GM23338 (cell line): ENCODE data around the gene SHANK2. TPM values are rescaled to one million over a fixed set of nuclear protein-coding genes. Genes with fewer than 3 reads are reported as not detected.
A peak's percentile ranks its signal among the peaks of the same experiment; 100 is the strongest.

Source experiments
- ATAC-seq: fragments of 200-7000 bp; cut with Tn5 transposase; 3 replicates; pipeline ENCODE4 v1.9.1; 2020
- DNase-seq: peaks from one replicate; pipeline ENCODE4 v3.0.0-alpha.2; 2015; ENCODE audit warnings: low spot score
- H2AFZ ChIP-seq: fragments of 200-600 bp; sonication (generic); 2 replicates; pipeline ENCODE4 v1.8.0; 2016; ENCODE audit warnings: antibody characterized with exemption, mild to moderate bottlenecking, moderate library complexity
- H3F3A ChIP-seq: fragments of 200-600 bp; sonication (generic); replicated peaks from 2 replicates; pipeline ENCODE4 v1.8.0; 2017; ENCODE audit warnings: antibody characterized with exemption, mixed run types, low read depth
- H3K27ac ChIP-seq: fragments of 200-600 bp; sonication (generic); 2 replicates; pipeline ENCODE4 v1.6.1; 2016; ENCODE audit warnings: low read depth
- H3K27me3 ChIP-seq: fragments of 200-600 bp; sonication (generic); 2 replicates; pipeline ENCODE4 v1.8.0; 2016; ENCODE audit warnings: mild to moderate bottlenecking, mixed run types, moderate library complexity; ENCODE audit not compliant: insufficient read depth
- H3K36me3 ChIP-seq: fragments of 200-600 bp; sonication (generic); 2 replicates; pipeline ENCODE4 v1.8.0; 2016; ENCODE audit warnings: mild to moderate bottlenecking; ENCODE audit not compliant: insufficient read depth
- H3K4me1 ChIP-seq: fragments of 200-600 bp; sonication (generic); 2 replicates; pipeline ENCODE4 v1.8.0; 2016; ENCODE audit warnings: mild to moderate bottlenecking, moderate library complexity; ENCODE audit not compliant: insufficient read depth
- H3K4me2 ChIP-seq: fragments of 200-600 bp; sonication (generic); 2 replicates; pipeline ENCODE4 v1.7.1; 2017; ENCODE audit warnings: mixed run types
- H3K4me3 ChIP-seq: fragments of 200-600 bp; sonication (generic); 2 replicates; pipeline ENCODE4 v1.6.1; 2016; ENCODE audit warnings: mixed run types
- H3K79me2 ChIP-seq: fragments of 200-600 bp; sonication (generic); replicated peaks from 2 replicates; pipeline ENCODE4 v1.8.0; 2017; ENCODE audit warnings: mild to moderate bottlenecking; ENCODE audit not compliant: insufficient read depth
- H3K9me2 ChIP-seq: fragments of 200-600 bp; sonication (generic); 2 replicates; pipeline ENCODE4 v1.8.0; 2017; ENCODE audit not compliant: insufficient read depth
- H4K20me1 ChIP-seq: fragments of 200-600 bp; sonication (generic); replicated peaks from 2 replicates; pipeline ENCODE4 v1.8.0; 2017; ENCODE audit warnings: mild to moderate bottlenecking; ENCODE audit not compliant: insufficient read depth
- H3K27ac Mint-ChIP-seq: 2 replicates; pipeline ENCODE4 v1.8.0; 2020; ENCODE audit warnings: inconsistent platforms, mild to moderate bottlenecking, moderate library complexity, mixed read lengths
- H3K27me3 Mint-ChIP-seq: 3 replicates; pipeline ENCODE4 v1.8.0; 2022; ENCODE audit warnings: low read depth, mild to moderate bottlenecking, moderate library complexity, mixed read lengths, inconsistent platforms; ENCODE audit not compliant: insufficient read depth, poor library complexity
- H3K36me3 Mint-ChIP-seq: 3 replicates; pipeline ENCODE4 v1.8.0; 2021; ENCODE audit warnings: low read depth, mild to moderate bottlenecking, inconsistent platforms, moderate library complexity, mixed read lengths
- H3K4me1 Mint-ChIP-seq: 3 replicates; pipeline ENCODE4 v1.8.0; 2020; ENCODE audit warnings: mild to moderate bottlenecking, inconsistent platforms, mixed read lengths
- H3K4me3 Mint-ChIP-seq: 3 replicates; pipeline ENCODE4 v1.8.0; 2021; ENCODE audit warnings: moderate library complexity, mild to moderate bottlenecking, inconsistent platforms, mixed read lengths
- H3K9me3 Mint-ChIP-seq: 3 replicates; pipeline ENCODE4 v1.8.0; 2020; ENCODE audit warnings: moderate library complexity, mild to moderate bottlenecking, inconsistent platforms, mixed read lengths
- CREB1 ChIP-seq: fragments of 250-450 bp; sonication (Bioruptor Pico); IDR thresholded peaks from 2 replicates; pipeline ENCODE4 v1.5.0; 2020; ENCODE audit warnings: low read depth, mild to moderate bottlenecking, moderate library complexity
- CTCF ChIP-seq, 2 experiments: fragments of 200-600 bp in 1 of 2; sonication (generic) in 1 of 2; conservative IDR thresholded peaks; 2 replicates each; pipeline versions ENCODE4 v1.5.1 to v1.6.1; 2016 to 2017; ENCODE audit warnings: antibody characterized with exemption in 2 of 2, low read depth in 2 of 2, mild to moderate bottlenecking in 2 of 2, moderate library complexity in 1 of 2
- NANOG ChIP-seq: IDR thresholded peaks from 2 replicates; pipeline ENCODE4 v1.6.1; 2016; ENCODE audit warnings: antibody characterized with exemption, borderline replicate concordance
- POLR2AphosphoS5 ChIP-seq: IDR thresholded peaks from 2 replicates; pipeline ENCODE4 v1.6.1; 2016; ENCODE audit warnings: antibody characterized with exemption, low read depth
- polyA plus RNA-seq: library from polyadenylated mRNA; unstranded; fragments of >200 nt; fragmentation: Nextera tagmentation; extraction: Ambion mirVana; gene quantifications from 2 replicates; pipeline ENCODE4 v1.2.1, GENCODE V29; 2016
- total RNA-seq: library from RNA; depleted of rRNA; stranded (reverse); fragments of >200 nt; shearing (Covaris generic); gene quantifications from 2 replicates; pipeline ENCODE4 v1.2.3, GENCODE V29; 2014
- TF ChIP-seq, protein P1 (sequence below): fragments of 250-450 bp; sonication (Bioruptor Pico); IDR thresholded peaks from 2 replicates; pipeline ENCODE4 v1.5.0; 2020; ENCODE audit warnings: mild to moderate bottlenecking, moderate library complexity

The SHANK2 gene
- total and polyA plus RNA-seq, 2 experiments from 2014 or later = 22.0 to 81.4 TPM

GRCh38 chr11:71248251-71248570 is 4.2 kb downstream of the SHANK2 start (continued):
- TF ChIP-seq, protein P1, sequence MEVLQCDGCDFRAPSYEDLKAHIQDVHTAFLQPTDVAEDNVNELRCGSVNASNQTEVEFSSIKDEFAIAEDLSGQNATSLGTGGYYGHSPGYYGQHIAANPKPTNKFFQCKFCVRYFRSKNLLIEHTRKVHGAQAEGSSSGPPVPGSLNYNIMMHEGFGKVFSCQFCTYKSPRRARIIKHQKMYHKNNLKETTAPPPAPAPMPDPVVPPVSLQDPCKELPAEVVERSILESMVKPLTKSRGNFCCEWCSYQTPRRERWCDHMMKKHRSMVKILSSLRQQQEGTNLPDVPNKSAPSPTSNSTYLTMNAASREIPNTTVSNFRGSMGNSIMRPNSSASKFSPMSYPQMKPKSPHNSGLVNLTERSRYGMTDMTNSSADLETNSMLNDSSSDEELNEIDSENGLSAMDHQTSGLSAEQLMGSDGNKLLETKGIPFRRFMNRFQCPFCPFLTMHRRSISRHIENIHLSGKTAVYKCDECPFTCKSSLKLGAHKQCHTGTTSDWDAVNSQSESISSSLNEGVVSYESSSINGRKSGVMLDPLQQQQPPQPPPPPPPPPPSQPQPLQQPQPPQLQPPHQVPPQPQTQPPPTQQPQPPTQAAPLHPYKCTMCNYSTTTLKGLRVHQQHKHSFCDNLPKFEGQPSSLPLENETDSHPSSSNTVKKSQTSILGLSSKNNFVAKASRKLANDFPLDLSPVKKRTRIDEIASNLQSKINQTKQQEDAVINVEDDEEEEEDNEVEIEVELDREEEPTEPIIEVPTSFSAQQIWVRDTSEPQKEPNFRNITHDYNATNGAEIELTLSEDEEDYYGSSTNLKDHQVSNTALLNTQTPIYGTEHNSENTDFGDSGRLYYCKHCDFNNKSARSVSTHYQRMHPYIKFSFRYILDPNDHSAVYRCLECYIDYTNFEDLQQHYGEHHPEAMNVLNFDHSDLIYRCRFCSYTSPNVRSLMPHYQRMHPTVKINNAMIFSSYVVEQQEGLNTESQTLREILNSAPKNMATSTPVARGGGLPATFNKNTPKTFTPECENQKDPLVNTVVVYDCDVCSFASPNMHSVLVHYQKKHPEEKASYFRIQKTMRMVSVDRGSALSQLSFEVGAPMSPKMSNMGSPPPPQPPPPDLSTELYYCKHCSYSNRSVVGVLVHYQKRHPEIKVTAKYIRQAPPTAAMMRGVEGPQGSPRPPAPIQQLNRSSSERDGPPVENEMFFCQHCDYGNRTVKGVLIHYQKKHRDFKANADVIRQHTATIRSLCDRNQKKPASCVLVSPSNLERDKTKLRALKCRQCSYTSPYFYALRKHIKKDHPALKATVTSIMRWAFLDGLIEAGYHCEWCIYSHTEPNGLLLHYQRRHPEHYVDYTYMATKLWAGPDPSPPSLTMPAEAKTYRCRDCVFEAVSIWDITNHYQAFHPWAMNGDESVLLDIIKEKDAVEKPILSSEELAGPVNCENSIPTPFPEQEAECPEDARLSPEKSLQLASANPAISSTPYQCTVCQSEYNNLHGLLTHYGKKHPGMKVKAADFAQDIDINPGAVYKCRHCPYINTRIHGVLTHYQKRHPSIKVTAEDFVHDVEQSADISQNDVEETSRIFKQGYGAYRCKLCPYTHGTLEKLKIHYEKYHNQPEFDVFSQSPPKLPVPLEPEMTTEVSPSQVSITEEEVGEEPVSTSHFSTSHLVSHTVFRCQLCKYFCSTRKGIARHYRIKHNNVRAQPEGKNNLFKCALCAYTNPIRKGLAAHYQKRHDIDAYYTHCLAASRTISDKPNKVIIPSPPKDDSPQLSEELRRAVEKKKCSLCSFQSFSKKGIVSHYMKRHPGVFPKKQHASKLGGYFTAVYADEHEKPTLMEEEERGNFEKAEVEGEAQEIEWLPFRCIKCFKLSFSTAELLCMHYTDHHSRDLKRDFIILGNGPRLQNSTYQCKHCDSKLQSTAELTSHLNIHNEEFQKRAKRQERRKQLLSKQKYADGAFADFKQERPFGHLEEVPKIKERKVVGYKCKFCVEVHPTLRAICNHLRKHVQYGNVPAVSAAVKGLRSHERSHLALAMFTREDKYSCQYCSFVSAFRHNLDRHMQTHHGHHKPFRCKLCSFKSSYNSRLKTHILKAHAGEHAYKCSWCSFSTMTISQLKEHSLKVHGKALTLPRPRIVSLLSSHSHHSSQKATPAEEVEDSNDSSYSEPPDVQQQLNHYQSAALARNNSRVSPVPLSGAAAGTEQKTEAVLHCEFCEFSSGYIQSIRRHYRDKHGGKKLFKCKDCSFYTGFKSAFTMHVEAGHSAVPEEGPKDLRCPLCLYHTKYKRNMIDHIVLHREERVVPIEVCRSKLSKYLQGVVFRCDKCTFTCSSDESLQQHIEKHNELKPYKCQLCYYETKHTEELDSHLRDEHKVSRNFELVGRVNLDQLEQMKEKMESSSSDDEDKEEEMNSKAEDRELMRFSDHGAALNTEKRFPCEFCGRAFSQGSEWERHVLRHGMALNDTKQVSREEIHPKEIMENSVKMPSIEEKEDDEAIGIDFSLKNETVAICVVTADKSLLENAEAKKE (CRISPR knock-in tag) = no peak
- TF ChIP-seq NANOG (no peak), CREB1 (CRISPR knock-in tag) (no peak), CTCF (conservative IDR thresholded peaks at IDR 0.05; ENCODE audit: low read depth in 2 of 2) (no peak)

- peak overlapping the region; percentile 99 for H3K27ac ChIP-seq
- peak; percentile 87 for DNase-seq
- peaks cover 73% of the 10 kb centered on the region for H3K4me1 Mint-ChIP-seq
- no peak for TF ChIP-seq POLR2AphosphoS5
- peak in 1 of 2 experiments; percentile 7; a peak in 1 of 4 replicates for TF ChIP-seq CTCF (conservative IDR thresholded peaks at IDR 0.05; ENCODE audit: low read depth in 2 of 2)
- H3K4me3 ChIP-seq = peak overlapping the region; percentile 92
- peak; percentile 34 for ATAC-seq
- no peaks in the 10 kb centered on the region; the same call in 2 of the 3 replicates for H3K9me3 Mint-ChIP-seq
- peaks cover 16% of the 10 kb centered on the region for H3K36me3 Mint-ChIP-seq
- H3K79me2 ChIP-seq = peaks cover 64% of the 10 kb centered on the region
- peak overlapping the region; percentile 78 for H3K4me2 ChIP-seq
- H4K20me1 ChIP-seq = peaks cover 4% of the 10 kb centered on the region
- H3K27me3 ChIP-seq = peaks cover 6% of the 10 kb centered on the region; the same call in 1 of the 2 replicates
- H3K27me3 Mint-ChIP-seq = peaks cover 29% of the 10 kb centered on the region
- peaks cover 71% of the 10 kb centered on the region for H3K4me1 ChIP-seq
- H3K36me3 ChIP-seq = no peaks in the 10 kb centered on the region
- H3K9me2 ChIP-seq = no peaks in the 10 kb centered on the region
- H3F3A ChIP-seq = peaks cover 19% of the 10 kb centered on the region; the same call in 1 of the 2 replicates
- peak overlapping the region; percentile 80 for H3K4me3 Mint-ChIP-seq
- no peak overlapping the region for H2AFZ ChIP-seq
- H3K27ac Mint-ChIP-seq = peak overlapping the region; percentile 99
Observed at GRCh38 chr11:71247551-71248250, 4.7 kb downstream of the SHANK2 start.
